SK-N-SH treated with all-trans-retinoic acid at 6 μM for 48 hours (cell line): ENCODE results near the gene CRELD2.

Experiments
- CSDC2 ChIP-seq: fragments of 250-450 bp; sonication (Bioruptor Pico); IDR thresholded peaks from 2 replicates; pipeline ENCODE4 v1.5.0; 2020; ENCODE audit warnings: mild to moderate bottlenecking, moderate library complexity
- CSRNP3 ChIP-seq: fragments of 250-450 bp; sonication (Bioruptor Pico); IDR thresholded peaks from 2 replicates; pipeline ENCODE4 v1.5.1; 2021; ENCODE audit warnings: mild to moderate bottlenecking, moderate library complexity
- OSR1 ChIP-seq: fragments of 250-450 bp; sonication (Bioruptor Pico); IDR thresholded peaks from 2 replicates; pipeline ENCODE4 v1.8.0; 2022; ENCODE audit warnings: moderate library complexity, mild to moderate bottlenecking, inconsistent platforms
- PATZ1 ChIP-seq: fragments of 250-450 bp; sonication (Bioruptor Pico); IDR thresholded peaks from 2 replicates; pipeline ENCODE4 v1.8.0; 2020; ENCODE audit warnings: mild to moderate bottlenecking, moderate library complexity, borderline replicate concordance
- TOX ChIP-seq: fragments of 250-450 bp; sonication (Bioruptor Pico); IDR thresholded peaks from 2 replicates; pipeline ENCODE4 v1.8.0; 2021; ENCODE audit warnings: mild to moderate bottlenecking, moderate library complexity, borderline replicate concordance
- TSHZ2 ChIP-seq: fragments of 250-450 bp; sonication (Bioruptor Pico); IDR thresholded peaks from 2 replicates; pipeline ENCODE4 v1.5.0; 2020; ENCODE audit warnings: mild to moderate bottlenecking, moderate library complexity
- ZFP30 ChIP-seq: fragments of 450-650 bp; formaldehyde crosslinking; IDR thresholded peaks from 2 replicates; pipeline ENCODE4 v1.5.0; 2022; ENCODE audit warnings: mild to moderate bottlenecking, moderate library complexity
- ZNF70 ChIP-seq: fragments of 450-650 bp; formaldehyde crosslinking; IDR thresholded peaks from 2 replicates; pipeline ENCODE4 v1.5.0; 2020; ENCODE audit warnings: mild to moderate bottlenecking, moderate library complexity
- ZNF8 ChIP-seq: fragments of 450-650 bp; formaldehyde crosslinking; IDR thresholded peaks from 2 replicates; pipeline ENCODE4 v1.5.0; 2020; ENCODE audit warnings: mild to moderate bottlenecking, moderate library complexity

DNA sequence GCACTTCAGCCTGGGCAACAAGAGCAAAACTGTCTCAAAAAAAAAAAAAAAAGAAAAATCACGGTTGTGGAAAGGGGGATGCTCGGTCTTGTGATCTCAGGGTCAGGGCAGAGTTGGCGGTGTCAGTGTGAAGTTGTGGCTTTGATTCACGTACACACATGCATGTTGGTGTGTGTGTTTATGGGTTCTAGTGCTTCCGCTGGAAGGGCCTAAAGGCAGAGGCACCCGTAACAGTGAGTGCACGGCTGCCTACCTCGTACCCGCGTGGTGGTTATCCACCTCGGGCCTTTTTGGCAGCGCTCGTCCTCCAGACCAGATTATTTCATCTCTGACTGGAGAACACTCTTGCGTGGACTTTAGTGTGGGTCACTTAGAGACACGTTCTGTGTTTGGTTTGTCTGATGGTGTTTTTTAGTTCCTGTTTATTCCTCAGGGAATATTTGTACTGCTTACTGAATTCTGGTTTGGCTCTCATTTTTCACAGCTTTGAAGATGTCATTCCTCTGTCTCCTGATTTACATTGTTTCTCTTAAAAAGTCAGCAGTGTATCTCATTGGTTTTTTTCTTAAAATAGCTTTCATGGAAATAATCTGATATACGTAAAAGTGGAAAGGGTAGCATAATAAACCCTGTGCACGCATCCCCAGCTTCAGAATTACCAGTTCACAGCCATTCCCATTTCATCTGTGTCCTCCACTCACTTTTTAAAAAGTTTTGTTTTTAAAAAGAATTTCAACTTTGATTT is 49.2 kb upstream of the CRELD2 start:
- TF ChIP-seq OSR1 (no peak), ZFP30 (CRISPR knock-in tag) (no peak), ZNF70 (CRISPR knock-in tag) (no peak), TSHZ2 (CRISPR knock-in tag) (no peak), PATZ1 (CRISPR knock-in tag) (no peak), TOX (no peak), ZNF8 (no peak), CSRNP3 (CRISPR knock-in tag) (no peak), CSDC2 (CRISPR knock-in tag) (no peak)
